Vagina (tissue), 2 donors: ENCODE data around the gene IKZF3.

Experiments used
- CTCF ChIP-seq, 3 experiments: fragments of 450-650 bp in 2 of 3; fragments of 200-600 bp in 1 of 3; sonication (generic) in 1 of 3; IDR thresholded peaks; one replicate each; pipeline ENCODE4 v1.5.1; 2017 to 2019; ENCODE audit warnings: antibody characterized with exemption in 3 of 3, mild to moderate bottlenecking in 2 of 3, moderate library complexity in 2 of 3
- POLR2A ChIP-seq, 2 donors: fragments of 450-650 bp; IDR thresholded peaks; one replicate each; pipeline ENCODE4 v1.6.1; 2017; ENCODE audit warnings: antibody characterized with exemption in 2 of 2, mild to moderate bottlenecking in 2 of 2, moderate library complexity in 2 of 2
- POLR2AphosphoS5 ChIP-seq, 2 donors: sonication (generic); formaldehyde crosslinking; IDR thresholded peaks; one replicate each; pipeline ENCODE4 v1.9.0; 2017; ENCODE audit warnings: antibody characterized with exemption in 2 of 2, mild to moderate bottlenecking in 2 of 2, low read depth in 1 of 2; ENCODE audit not compliant: insufficient read depth in 1 of 2

GRCh38 chr17:39820541-39820940 lies 43.6 kb downstream of the IKZF3 start:
- TF ChIP-seq CTCF (IDR thresholded peaks at IDR 0.05) (no peak), POLR2AphosphoS5 (IDR thresholded peaks at IDR 0.05; ENCODE audit: insufficient read depth in 1 of 2, low read depth in 1 of 2) (no peak), POLR2A (IDR thresholded peaks at IDR 0.05) (no peak)
